GM18873 (cell line): Measurements from ENCODE around the gene PIP5K1A.
A peak's percentile ranks its signal among the peaks of the same experiment; 100 is the strongest.
"Not testable (repeated sequence)": the region's sequence is repeated elsewhere in the genome, so short reads cannot be mapped to it uniquely, and the experiment has no call there.

Experiments used
- ATAC-seq: cut with Tn5 transposase; IDR thresholded peaks from one replicate; pipeline ENCODE4 v1.9.1; 2021; ENCODE audit warnings: mild to moderate bottlenecking, moderate library complexity, moderate number of reproducible peaks; ENCODE audit not compliant: unreplicated experiment, low FRiP score

The PIP5K1A gene

GRCh38 chr1:151198254-151199127 lies at the start of gene PIP5K1A:
TSS of gene PIP5K1A (plus strand) at chr1:151198552. CDS start at chr1:151198997, 445 bp downstream.
- ATAC-seq = peak; percentile 81

- peak; percentile 47 for ATAC-seq
Observed at GRCh38 chr1:151156515-151156819, 41.9 kb upstream of the PIP5K1A start, which contains the start of gene TNFAIP8L2. TSS of gene TNFAIP8L2 (plus strand) at chr1:151156649. CDS start at chr1:151158698, 2,049 bp downstream.

DNA sequence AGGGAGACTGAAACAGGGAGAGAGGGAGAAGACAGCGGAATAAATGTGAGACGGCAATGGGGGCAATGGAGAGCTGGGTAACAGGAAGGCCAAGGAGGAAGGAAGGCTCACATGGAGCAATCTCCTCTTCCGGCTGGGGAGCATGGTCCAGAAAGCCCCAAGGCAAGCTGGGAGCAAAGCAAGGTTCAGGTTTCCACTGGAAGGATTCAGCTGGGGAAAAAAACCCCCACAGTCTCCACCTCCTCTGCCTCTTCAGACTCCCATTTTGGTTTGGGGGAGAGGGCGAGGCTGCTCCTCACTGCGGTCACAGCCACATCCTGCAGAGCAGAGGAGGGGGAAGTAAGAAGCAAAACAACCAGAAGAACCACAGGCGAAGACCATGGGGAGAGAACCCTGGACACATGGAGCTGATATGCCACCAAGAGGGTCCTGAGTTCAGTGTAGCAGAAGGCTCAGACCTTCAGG lies 41.3 kb upstream of the PIP5K1A start:
- ATAC-seq = no peak

GRCh38 chr1:151158326-151158725 lies 40.0 kb upstream of the PIP5K1A start:
- ATAC-seq = no peak

DNA sequence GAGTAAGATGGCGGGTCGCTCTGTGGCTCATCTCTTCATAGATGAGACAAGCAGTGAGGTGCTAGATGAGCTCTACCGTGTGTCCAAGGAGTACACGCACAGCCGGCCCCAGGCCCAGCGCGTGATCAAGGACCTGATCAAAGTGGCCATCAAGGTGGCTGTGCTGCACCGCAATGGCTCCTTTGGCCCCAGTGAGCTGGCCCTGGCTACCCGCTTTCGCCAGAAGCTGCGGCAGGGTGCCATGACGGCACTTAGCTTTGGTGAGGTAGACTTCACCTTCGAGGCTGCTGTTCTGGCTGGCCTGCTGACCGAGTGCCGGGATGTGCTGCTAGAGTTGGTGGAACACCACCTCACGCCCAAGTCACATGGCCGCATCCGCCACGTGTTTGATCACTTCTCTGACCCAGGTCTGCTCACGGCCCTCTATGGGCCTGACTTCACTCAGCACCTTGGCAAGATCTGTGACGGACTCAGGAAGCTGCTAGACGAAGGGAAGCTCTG lies 39.6 kb upstream of the PIP5K1A start:
- ATAC-seq = no peak

DNA sequence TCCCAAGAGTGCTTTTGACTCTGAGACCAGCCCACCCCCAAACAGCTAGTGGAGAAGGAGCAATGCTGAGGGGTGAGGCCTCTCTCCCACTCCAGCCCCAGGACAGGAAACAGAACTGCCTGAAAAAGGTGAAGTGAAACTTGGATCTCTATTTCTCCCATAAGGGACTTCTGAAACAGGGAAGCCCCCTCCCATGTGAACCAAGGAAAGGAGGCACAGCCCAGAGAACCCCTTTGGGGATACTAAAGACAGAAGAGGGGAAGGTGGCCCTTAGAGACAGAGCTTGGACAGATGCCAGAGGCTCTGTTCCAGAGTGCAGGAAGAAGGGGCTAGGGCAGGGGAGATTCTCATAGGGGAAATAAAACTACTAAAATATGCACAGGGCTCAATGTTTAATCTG lies 39.0 kb upstream of the PIP5K1A start:
- no peak for ATAC-seq

DNA sequence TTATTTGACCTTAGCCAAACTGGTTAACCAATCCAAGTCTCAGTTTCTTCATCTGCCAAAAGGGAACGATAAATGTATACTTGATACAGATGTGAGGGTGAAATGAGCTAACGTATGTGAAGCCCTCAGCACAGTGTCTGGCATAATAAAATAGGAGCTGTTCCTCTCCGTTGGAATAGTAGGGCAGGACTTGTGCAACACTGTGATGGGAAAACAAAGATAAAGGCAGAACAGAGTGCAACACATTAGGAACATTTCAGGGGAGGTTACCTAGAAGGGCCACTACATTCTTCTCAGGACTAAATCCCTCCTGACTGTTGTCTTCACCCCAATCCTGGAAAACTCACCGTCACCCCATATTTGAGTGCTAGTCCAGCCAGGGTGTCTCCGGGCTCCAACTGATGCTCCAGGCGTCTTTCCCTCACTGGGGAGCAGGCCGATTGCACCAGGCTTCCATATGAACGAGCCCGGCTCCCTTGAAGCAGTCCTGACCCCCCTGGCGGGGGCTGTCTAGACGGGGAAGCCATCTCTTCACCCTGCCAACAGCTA lies 33.5 kb upstream of the PIP5K1A start:
- ATAC-seq = no peak

GRCh38 chr1:151165281-151165737 lies 33.0 kb upstream of the PIP5K1A start:
- no peak for ATAC-seq

DNA sequence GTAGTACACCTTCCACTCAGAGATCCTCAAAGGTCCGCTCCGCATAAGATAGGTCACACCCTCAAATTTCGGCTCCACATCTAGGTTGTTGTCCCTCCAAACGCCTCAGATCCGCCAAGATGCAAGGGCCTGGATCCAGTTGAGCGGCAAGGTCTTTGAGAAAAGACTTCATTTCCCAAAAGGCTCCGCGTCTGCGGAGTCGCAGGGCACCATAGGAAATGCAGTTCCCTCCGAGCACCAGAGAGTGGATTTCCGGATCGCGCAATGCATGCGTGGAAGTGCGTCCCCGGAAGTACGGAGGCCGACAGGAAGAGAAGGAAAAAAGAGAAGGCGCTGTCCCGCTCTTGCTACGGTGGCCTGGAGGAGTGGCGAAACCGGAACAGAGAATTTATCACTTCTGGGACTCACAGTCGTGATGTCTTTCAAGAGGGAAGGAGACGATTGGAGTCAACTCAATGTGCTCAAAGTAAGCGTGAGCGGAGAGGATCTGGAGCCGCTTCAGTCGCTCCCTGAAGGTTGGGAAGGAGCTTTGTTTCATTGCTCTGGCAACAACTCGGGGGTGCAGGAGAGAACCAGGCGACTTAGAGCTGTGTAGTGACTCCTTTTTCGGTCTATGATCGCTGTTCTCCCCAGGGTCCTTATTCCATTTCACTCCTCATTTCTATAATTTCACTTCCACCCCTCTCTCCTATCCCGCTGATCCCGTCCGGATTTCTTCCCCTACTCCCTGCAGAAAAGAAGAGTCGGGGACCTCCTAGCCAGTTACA lies 32.4 kb upstream of the PIP5K1A start, which contains the start of the genes LYSMD1 and SCNM1:
Gene LYSMD1 (minus strand): TSS at position 165 of the 767 bp plus-strand sequence. CDS start 644 bp downstream, outside the sequence.
Gene SCNM1 (plus strand): TSS at position 407 of the 767 bp plus-strand sequence. CDS start 9 bp downstream, at position 416.
- peak; percentile 78 for ATAC-seq

DNA sequence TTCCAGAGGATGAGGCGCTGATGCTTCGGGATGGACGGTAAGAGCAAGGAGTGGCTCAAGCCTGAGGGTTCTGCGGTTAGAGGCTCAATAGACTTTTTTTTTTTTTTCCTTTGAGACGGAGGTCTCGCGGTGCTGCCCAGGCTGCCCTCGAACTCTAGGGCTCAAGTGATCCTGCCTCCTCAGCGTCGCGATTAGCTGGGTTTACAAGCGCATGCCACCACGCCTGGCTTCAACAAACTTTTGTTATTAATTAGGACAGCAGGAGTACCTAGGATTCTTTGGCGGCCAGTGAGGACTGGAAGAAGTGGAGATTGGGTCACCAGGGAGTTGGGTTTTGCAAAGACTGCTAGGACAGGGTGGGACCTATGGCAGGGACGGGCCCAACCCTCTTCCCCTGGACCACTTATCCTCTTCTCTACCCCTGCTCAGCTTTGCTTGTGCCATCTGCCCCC lies 31.8 kb upstream of the PIP5K1A start:
- ATAC-seq = peak; percentile 17

DNA sequence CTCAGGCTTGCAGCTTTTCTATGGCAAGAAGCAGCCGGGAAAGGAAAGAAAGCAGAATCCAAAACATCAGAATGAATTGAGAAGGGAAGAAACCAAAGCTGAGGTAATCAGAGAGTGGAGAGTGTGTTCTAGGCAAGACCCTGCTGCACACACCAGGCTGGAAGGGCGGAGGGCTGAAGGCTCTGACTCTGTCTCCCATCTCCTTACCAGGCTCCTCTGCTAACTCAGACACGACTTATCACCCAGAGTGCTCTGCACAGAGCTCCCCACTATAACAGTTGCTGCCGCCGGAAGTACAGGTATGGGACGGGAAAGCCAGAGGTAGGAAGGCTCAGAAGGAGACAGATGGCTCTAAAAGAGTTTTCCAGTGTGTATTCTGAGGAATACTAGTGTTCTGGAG lies 31.2 kb upstream of the PIP5K1A start:
- ATAC-seq = no peak

DNA sequence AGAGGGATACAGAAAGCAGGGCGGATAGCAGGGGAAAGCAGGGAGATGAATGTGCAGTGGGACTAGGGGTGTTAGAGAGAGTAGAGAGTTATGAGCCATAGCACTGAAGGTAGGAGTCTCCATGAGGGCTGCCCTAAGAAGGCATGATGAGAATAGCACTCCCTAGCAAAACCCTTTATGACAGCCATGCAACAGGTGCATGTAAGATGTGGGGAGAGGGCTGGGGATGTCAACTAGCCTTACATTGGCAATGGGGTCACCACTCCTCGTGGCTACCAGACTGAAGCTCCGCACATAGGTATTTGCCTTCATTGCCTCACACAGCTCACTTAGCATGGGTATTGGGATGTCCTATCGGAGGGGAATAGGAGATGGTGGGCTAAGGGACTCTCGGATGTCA lies 27.2 kb upstream of the PIP5K1A start:
- ATAC-seq = no peak

GRCh38 chr1:151175041-151175741 lies 23.2 kb upstream of the PIP5K1A start:
- ATAC-seq = no peak

DNA sequence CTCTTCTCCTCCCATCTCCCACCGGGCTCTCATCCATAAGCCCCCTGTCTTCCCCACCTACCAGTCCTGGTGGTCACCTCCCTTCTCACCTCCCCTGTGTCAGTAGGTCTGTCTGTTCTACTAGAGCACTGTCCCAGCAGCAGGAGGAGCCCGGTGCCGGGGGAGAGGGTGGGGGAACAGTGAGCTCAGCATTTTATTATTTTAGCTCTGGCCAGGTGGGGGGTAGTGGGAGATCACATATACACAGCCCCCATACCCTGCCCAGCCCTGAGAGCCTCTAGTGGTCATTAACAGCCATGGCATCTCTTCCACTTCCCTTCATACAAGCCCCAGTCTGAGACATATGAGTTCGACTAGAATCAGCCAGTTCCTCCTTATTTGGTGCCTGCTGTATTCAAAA lies 22.5 kb upstream of the PIP5K1A start, which contains the start of gene TMOD4:
Gene TMOD4 (minus strand): TSS at position 119 of the 400 bp plus-strand sequence. CDS start 1,106 bp downstream, outside the sequence.
- no peak for ATAC-seq

- no peak for ATAC-seq
Observed at GRCh38 chr1:151176514-151177045, 21.8 kb upstream of the PIP5K1A start.

GRCh38 chr1:151184211-151184610 lies 14.1 kb upstream of the PIP5K1A start:
- no peak for ATAC-seq

DNA sequence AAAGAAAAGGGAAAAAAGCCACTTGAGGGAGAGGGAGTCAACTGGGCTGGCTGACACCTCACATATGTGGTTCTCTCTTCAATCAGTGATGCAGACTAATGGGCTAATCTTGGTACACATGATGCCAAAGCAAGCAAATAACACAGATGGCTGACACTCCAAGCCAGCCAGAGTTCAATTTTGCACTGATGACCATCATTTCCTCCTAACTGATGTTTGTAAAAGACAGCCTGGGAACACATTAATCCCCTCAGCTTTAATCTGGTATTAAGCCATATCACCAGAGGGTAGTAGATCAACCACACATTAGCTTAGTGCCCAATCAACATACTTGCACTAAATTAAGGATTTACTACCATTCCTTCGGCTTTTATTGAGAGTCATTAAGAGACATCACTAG lies 11.1 kb upstream of the PIP5K1A start:
- ATAC-seq = no peak

GRCh38 chr1:151188667-151189066 lies 9.7 kb upstream of the PIP5K1A start:
- not testable (repeated sequence) for ATAC-seq

GRCh38 chr1:151189637-151190445 lies 8.5 kb upstream of the PIP5K1A start, which contains the start of gene VPS72:
TSS of gene VPS72 (minus strand) at chr1:151190197. CDS start at chr1:151190121, 76 bp downstream.
- ATAC-seq = peak; percentile 77
